Measurements from ENCODE around the gene NCF4.

The NCF4 gene

DNA sequence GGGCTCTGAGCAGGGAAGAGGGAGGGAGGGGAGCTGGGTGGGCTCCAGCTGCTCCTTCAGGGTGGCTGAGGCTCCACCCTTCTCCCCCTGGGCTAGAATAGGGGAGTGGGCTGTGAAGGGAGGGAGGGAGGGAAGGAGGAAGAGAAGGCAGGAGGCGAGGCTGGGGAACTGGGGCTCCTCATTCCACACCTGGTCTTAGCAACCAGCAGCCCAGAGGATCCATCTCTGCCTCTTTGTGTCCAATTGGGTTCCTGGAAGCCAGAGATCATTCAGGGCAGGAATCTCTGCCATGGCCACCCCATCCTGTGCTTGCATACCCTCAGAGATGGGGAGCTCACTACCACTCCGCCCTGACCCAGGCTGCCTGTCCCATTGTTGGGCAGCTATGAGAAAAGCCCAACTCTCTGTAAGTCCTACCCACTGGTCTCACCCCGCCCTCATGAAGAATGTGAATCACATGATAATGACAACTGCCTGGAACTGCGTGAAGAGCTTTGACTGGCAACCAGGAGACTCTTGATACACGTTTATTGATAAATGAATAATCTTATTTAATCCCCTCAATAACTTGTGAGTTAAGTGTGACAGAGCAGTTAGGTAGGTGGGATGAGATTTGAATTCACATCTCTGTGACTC lies 7.9 kb downstream of the NCF4 start:
- TF ChIP-seq, protein P1, sequence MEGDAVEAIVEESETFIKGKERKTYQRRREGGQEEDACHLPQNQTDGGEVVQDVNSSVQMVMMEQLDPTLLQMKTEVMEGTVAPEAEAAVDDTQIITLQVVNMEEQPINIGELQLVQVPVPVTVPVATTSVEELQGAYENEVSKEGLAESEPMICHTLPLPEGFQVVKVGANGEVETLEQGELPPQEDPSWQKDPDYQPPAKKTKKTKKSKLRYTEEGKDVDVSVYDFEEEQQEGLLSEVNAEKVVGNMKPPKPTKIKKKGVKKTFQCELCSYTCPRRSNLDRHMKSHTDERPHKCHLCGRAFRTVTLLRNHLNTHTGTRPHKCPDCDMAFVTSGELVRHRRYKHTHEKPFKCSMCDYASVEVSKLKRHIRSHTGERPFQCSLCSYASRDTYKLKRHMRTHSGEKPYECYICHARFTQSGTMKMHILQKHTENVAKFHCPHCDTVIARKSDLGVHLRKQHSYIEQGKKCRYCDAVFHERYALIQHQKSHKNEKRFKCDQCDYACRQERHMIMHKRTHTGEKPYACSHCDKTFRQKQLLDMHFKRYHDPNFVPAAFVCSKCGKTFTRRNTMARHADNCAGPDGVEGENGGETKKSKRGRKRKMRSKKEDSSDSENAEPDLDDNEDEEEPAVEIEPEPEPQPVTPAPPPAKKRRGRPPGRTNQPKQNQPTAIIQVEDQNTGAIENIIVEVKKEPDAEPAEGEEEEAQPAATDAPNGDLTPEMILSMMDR (IDR thresholded peaks at IDR 0.05) = no peak

DNA sequence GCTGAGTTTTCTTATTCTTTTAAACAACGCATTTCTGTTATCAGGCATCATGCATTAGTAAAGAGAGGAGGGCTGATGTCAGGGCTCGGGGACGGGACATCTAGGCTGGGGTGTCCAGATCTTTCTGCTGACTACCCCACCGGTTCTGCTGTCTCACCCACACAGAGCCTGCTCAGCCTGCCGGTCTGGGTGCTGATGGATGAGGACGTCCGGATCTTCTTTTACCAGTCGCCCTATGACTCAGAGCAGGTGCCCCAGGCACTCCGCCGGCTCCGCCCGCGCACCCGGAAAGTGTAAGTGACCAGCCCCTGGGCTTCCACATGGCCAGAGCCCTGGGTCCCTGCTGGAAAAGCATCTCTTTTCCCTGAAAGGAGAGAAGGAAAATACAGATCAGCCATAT lies 9.4 kb downstream of the NCF4 start:
- TF ChIP-seq, protein P1 (IDR thresholded peaks at IDR 0.05) = no peak

DNA sequence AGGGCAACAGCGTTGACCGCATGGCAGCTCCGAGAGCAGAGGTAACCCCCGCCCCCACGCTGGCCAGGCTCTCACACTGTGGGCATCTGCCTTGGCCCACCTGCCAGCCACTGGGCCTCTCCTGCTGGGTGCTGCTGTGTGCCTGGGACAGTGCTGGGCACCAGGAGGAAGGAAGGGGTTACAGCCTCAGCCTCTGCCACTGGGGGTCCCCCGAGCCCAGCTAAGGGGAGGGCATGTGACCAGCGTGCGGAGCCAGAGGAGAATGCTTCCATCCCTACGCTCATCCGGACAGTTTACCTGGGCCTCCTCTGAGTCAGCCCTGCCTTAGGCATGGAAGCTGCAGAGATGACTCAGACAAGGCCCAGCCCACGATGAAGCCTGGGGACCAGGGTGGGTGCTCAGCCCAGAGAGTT lies 10.9 kb downstream of the NCF4 start:
- TF ChIP-seq, protein P1 (IDR thresholded peaks at IDR 0.05) = no peak

DNA sequence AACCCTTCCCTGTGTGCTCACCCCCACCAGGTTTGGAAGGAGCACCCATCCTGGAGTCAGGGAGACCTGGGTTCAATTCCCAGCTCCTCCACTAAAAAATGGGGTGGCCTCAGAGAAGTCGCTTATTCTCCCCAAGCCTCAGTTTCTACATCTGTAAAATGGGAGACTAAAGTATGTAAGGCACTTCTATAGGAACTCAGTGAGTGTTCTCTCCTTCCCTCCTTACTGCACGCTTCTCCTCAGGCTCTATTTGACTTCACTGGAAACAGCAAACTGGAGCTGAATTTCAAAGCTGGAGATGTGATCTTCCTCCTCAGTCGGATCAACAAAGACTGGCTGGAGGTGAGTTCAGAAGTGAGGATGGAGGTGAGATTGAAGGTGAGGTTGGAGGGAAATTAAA lies 11.3 kb downstream of the NCF4 start:
- TF ChIP-seq, protein P1 (IDR thresholded peaks at IDR 0.05) = no peak

DNA sequence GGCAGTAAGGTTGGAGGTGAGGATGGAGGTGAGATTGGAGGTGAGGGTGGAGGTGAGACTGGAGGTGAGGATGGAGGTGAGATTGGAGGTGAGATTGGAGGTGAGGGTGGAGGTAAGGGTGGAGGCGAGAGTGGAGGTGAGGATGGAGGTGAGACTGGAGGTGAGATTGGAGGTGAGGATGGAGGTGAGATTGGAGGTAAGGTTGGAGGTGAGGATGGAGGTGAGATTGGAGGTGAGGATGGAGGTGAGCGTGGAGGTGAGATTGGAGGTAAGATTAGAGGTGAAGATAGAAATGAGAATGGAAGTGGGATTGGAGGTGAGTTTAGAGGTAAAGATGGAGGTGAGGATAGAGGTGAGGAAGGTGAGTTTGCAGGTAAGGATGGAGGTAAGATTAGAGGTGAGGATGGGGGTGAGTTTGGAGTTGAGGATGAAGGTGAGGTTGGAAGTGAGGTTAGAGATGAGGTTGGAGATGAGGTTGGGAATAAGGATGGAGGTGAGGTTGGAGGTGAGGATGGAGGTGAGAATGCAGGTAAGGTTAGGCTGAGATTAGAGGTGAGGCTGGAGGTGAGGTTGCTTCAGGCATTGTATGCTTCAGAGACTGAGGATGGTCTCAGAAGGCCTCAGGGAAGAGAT lies 12.2 kb downstream of the NCF4 start:
- TF ChIP-seq, protein P1 (IDR thresholded peaks at IDR 0.05) = no peak

DNA sequence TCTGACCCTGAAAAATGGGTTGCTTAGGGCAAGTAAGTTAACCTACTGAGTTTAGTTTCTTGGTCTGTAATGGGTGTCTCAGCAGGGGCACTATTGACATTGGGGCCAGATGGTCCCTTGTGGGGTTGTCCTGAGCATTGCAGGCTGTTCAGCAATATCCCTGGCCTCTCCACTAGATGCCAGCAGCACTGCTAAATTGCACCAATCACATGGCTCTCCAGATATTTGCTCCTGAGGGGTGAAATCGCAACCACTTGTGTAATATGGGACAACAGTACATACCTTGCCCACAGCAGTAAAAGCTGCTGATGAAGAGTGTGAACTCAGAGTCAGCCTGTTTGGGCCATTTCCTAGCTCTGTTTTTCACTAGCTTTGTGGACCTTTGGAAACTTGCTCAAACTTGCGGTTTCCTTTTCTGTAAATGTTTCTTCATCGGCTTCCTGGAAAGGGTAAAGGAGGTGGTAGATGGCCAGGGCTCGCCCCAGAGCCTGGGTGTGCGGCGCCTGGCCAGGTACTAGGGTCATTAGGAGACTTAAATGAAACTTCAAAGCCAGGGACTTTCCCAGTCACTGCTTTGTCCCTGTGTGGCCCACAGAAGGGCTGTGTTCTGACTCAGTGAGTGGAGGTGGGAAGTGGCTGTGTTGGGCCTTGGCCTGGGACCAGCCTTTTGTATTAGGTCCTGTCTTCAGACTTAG lies 13.0 kb downstream of the NCF4 start:
- TF ChIP-seq, protein P1 (IDR thresholded peaks at IDR 0.05) = peak; percentile 41

DNA sequence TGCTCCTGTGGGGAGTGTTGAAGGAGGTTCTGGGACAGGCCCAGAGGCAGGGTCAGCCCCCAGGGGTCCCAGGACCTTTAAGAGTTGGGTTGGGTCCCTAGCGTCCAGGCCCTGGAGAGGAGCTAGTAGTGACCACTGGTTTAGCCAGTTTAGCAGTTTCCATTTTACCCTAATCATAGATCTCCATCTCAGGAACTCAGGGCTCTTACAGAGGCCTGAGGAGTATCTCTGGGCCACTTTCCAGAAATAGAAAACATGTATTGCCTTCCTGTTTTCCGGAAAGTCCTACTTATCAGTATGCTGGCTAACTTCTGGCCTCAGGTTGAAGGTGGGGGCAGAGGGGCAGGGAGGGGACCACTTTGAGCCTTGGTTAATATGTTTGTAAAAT lies 13.5 kb downstream of the NCF4 start:
- TF ChIP-seq, protein P1 (IDR thresholded peaks at IDR 0.05) = no peak

All from LNCAP (cell line).